ENCODE measurements around the gene FLNA. TPM values are rescaled to one million over a fixed set of nuclear protein-coding genes. Genes with fewer than 3 reads are reported as not detected.

FLNA gene
- total RNA-seq, 1 experiment from 2014 or later = 1,563 TPM

DNA sequence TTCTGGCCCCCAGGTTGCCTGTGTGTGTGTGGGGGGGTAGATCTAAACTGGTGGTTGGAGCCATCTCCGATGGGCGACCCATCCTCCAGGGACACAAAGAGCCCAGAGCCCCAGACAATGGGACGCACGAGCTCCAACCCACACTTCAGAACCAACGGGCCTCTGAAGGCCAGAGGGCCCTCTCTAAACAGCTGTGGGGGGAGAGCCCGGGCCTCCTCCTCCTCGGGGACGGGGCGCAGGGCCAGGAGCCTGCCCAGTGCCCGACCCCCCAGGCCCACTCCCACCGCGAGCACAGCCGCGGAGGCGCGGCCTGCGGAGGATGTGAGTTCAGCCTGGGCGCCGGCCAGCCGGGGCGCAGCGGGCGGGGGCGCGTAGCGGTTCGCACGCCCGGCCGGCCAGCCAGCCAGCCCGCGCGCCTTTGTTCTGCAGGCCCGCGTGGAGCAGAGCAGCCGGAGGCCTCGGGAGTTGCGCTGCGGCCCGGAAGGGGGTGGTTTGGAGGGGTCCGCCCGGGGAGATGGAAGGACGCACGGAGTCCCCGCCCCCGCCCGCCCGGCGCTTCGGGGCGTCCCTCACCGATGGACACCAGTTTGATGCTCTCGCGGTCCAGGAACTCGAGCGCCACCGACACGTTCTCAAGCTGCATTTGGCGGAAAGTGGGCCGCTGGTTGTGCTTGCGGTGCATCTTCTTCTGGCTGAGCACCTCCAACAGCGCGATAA, 4.0 kb downstream of the FLNA start:
- H3K9me3 ChIP-seq = no peaks in the 10 kb centered on the region
- H3K36me3 ChIP-seq = peaks cover 47% of the 10 kb centered on the region
- DNase-seq = peak; percentile 59
- peak overlapping the region; percentile 81 for H3K4me3 ChIP-seq
- H3K27me3 ChIP-seq = no peaks in the 10 kb centered on the region

DNA sequence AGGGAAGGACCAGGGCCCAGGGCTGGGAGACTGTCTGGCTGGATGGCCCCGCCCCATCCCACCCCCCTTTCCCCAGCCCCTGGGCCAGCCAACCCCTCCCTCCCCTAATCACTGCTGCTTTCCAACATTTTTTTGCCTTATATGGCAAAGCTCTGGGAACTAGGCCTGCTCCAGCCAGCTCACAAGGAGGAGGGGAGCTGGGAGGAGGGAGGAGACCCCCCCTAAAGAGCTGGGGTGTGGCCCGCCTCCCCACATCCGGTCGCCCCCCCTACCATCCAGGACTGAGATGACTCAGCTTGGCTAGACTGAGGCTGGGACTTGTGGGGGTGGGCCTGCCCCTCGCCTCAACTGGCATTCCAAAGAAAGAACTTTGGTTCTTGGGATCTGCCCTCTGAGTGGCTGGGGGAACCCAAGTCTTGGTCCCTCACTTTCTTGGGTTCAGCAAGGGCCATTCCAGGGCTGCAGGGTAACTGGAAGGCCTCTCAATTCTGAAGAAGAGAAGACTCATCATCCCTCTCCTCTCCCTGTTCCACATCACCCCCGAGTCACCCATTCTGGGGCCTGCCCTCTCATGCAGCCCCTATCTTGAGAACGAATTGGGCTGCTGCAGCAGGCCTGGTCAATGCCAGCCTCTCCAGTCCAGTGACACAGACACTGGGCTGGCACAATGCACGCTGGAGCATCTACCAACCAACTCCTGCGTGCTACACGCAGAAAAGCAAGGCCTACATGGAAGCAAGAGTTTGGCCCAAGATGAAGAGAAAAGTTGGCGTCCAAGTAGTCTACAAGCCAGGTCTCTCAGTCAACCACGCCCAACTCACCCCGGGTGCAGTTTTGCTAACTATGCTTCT, 4.8 kb downstream of the FLNA start:
- no peaks in the 10 kb centered on the region for H3K9me3 ChIP-seq
- peak; percentile 92 for DNase-seq
- H3K36me3 ChIP-seq = peaks cover 55% of the 10 kb centered on the region
- H3K4me3 ChIP-seq = peak overlapping the region; percentile 81
- H3K27me3 ChIP-seq = no peaks in the 10 kb centered on the region

DNA sequence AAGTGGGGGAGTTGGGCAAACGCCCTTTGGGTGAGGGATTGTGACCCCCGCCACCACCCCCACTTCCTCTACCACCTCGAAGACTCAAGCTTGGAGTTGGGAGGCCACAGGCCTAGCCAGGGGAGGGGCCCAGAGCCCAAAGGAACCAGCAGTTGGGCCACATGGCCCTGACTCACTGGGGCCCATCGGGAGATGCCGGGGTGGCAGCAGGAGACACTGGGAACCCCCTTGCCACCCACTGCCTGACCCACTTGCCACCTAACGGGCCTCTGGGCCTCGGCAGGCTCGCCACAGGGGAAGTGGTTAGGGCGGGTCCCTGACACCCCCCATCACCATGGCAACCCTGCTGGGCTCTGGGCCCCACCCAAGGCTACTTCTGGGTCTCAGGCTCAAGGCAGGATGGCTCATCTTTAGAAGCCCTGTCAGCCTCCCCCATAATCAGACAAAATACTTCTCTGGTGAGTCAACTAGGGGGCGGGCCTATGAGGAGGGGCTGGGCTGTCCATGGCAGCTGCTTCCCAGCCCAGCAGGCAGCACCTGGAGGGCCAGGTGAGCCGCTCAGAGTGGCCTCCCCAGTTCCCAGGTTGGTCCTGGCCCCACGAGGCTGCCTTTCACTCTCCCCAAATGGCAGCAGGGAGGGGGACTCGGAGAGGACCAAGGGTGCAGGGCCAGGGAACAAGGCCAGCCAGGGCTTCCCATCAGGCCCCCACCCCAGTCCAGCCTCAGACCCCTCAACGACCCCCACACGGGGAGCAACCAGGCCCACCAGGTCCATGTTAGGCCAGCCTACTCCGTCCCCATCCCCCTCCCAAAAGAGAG, 5.6 kb downstream of the FLNA start:
- peak overlapping the region; percentile 81 for H3K4me3 ChIP-seq
- H3K9me3 ChIP-seq = no peaks in the 10 kb centered on the region
- H3K27me3 ChIP-seq = no peaks in the 10 kb centered on the region
- DNase-seq = peak; percentile 91
- peaks cover 63% of the 10 kb centered on the region for H3K36me3 ChIP-seq

DNA sequence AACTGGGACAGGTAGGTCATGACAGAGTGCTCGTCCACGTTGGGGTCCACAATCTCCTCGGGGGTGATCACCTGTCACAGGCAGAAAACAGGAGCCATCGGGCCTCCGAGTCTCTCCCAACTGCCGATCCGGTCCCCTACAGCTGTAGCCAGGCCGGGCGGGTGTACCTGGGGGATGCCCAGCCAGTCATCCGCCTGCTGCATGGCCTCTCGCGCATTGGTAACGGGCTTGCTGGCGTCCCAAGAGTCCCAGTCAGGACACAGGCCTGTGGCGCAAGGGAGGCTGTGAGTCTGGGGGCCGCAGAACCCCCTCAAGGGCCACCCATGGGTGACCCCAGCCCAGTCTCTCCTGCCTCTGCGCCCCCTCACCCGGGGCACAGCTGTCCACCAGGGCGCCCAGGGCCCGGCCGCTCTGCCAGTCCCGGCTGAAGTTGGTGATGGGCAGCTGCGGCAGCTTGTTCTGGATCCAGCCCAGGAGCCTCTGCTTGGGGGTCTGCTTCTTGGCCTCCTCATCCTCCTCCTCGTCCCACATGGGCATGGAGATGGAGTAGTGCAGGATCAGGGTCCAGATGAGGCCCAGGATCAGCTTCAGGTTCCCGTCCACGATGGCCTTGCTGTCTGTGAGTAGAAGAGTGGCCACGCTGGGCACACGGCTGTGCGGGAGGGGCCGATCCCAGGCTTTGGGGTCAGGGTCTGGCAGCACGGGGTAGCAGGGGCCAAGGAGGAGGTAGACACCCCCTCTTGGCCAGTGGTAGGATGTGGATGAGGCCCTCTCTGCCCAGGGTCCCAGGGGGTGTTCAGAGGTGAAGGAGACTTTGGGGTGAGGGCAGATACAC, 6.7 kb downstream of the FLNA start:
- no peak for DNase-seq
- peak overlapping the region; percentile 81 for H3K4me3 ChIP-seq
- no peaks in the 10 kb centered on the region for H3K27me3 ChIP-seq
- H3K9me3 ChIP-seq = no peaks in the 10 kb centered on the region
- H3K36me3 ChIP-seq = peaks cover 71% of the 10 kb centered on the region

DNA sequence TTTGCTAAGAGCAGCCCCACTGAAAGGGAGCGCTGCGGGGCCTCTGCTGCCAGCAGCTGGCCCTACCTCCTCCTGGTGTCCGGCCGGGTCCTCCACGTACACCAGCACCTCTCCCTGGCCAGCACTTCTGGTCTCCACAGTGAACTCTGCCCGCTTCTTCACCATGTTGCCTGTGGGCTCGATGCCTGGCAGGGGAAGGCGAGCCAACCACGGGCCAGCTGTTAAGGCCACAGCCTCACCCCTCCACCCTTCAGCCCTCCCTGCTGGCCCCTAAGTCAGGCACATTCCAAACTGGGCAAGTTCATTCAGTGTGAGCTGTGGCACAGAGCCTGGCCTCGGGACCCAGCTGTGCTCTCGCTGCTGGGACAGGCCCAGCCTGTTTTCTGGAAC, 7.8 kb downstream of the FLNA start:
- no peaks in the 10 kb centered on the region for H3K9me3 ChIP-seq
- no peak overlapping the region for H3K4me3 ChIP-seq
- no peaks in the 10 kb centered on the region for H3K27me3 ChIP-seq
- DNase-seq = peak; percentile 38
- peaks cover 81% of the 10 kb centered on the region for H3K36me3 ChIP-seq

DNA sequence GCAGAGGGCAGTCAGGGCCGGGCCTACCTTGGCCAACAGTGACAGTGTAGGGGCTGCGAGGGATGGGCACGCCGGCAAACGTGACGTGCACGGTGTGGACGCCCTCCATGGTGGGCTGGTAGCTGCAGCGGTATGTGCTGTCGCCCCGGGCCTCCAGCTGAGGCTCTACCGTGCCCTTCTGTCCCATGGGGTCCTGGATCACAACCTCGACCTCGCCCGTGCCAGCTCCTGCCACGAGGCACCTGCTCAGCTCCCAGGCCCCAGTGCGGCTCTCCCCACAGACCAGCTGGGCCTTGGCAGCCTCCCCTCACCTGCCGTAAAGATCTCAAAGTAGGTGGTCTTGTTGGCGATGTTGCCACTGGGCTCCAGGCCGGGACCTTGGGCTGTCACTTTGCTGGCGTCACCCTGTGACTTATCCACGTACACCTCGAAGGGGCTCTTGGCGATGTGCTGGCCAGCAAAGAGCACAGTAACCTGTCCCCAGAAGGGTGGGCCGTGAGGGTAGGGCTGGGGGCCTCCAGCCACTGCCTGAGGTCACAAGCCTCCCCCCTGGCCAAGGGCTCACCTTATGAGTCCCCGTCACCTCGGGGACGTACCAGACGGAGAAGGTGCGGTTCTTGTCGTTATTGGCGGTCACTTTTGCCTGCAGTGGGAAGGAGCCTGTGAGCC, 8.3 kb downstream of the FLNA start:
- no peak overlapping the region for H3K4me3 ChIP-seq
- H3K36me3 ChIP-seq = peaks cover 86% of the 10 kb centered on the region

DNA sequence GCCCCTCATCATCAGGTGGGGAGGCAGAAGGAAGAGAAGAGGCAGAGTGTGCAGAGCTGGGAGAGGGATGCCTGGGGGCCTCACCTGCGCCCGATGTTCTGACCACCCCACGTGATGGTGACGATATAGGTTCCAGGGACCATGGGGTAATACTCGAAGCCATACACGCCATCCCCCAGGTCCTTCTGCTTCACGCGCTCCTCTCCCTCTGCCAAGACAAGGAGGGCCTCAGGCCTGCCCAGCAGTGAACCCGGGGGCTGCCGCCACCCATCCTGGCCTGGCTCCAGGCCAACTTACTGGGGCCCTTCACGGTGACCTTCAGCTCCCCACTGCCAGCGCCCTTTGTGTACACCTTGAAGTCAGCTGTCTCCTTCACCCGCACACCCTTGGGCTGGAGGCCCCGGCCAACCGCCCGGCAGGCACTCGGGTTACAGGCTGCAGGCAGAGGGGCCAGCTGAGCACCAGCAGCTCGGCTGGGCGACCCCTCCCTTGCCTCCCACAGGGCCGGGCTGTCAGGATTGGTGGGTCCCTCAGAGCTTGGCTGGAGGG, 9.3 kb downstream of the FLNA start:
- peaks cover 86% of the 10 kb centered on the region for H3K36me3 ChIP-seq
- no peak for DNase-seq
- no peak overlapping the region for H3K4me3 ChIP-seq
- no peaks in the 10 kb centered on the region for H3K9me3 ChIP-seq
- no peaks in the 10 kb centered on the region for H3K27me3 ChIP-seq

More for the DNA sequence above, 8.3 kb downstream of the FLNA start:
- DNase-seq = no peak
- Histone ChIP-seq H3K27me3 (no peaks in the 10 kb centered on the region), H3K9me3 (no peaks in the 10 kb centered on the region)

DNA sequence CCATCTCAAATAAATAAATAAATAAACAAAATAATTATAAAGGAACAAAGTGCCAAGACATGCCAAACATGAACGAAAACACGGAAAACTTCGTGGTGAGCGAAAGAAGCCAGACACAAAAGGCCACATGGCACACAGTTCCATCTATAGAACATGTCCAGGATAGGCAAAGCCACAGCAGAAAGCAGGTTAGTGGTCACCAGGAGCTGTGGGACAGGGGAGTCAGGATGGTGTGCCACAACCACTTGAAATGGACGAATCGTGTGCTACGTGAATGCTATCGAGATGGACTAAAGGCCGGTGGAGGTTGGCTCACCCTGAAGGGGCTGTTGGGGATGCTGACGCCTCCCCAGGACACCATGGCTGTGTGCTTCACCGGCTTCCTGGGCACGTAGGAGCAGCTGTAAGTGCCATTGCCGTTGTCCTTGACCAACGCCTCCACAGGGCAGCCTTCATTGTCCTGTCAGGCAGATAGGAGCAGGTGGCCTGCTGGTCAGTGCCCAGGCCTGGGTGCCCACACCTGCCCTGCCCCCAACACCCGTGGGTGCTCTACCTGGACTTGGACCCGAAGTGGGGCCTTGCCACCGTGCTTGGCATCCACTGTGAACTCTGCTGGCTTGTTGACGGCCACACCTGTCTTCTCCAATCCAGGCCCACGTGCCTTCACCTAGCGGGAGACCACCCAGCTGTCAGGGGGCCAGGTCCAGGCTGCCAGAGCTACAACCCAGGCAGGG, 10.6 kb downstream of the FLNA start:
- H3K36me3 ChIP-seq = peaks cover 90% of the 10 kb centered on the region
- no peaks in the 10 kb centered on the region for H3K27me3 ChIP-seq
- DNase-seq = no peak
- no peaks in the 10 kb centered on the region for H3K9me3 ChIP-seq
- no peak overlapping the region for H3K4me3 ChIP-seq

DNA sequence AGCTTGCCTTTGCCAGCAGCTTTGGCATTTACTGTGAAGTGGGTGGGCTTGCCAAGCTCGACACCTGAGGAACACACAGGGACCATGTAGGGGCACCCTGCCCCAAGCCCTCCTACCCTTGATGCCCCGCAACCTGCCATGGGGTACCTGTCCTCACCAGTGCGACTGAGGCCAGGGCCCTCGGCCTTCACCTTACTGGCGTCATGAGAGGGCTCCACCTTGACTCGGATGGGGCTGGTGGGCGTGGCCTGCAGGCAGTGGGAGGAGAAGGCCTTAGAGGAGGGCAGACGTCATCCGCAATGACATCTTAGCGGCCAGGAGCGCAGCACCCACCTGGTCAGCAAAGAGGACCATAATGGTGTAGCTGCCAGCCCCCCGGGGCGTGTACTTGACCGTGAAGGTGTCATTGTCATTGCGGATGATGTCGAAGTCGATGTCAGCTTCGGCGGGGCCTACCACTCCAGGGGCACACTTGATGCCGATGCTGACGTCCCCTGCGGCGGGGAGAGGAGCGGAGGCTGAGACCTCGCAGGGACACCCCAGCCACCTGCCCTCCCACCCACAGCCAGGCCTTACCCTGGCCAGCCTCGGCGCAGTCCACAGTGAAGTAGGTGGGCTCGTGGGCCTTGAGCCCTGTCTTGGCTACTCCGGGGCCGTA, 12.2 kb downstream of the FLNA start:
- Histone ChIP-seq H3K4me3 (no peak overlapping the region), H3K36me3 (peaks cover 87% of the 10 kb centered on the region), H3K9me3 (no peaks in the 10 kb centered on the region), H3K27me3 (no peaks in the 10 kb centered on the region)
- no peak for DNase-seq

DNA sequence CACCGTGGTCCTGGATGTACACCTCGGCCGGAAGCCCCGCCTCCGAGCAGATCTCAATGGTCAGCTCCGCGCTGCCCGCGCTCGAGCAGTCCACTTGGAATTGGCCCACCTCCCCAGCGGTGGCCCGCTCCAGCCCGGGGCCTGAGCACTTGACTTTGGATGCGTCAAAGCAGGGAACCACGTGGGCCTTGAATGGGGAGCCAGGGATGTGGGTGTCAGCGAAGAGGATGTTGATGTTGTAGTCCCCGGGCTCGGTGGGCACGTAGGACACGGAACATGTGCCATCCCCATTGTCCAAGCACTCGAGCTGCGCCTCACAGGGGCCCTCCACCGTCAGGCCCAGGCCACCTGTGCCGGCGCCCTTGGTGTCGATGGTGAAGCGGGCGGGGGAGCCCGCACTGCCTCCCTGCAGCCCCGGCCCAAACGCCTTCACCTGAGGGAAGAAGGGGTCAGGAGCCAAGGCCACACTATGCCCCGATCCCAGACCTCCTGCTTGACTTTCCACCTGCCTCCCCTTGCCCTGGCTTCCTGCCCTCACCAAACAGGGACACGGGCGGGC, 14.2 kb downstream of the FLNA start:
- DNase-seq = no peak
- no peaks in the 10 kb centered on the region for H3K9me3 ChIP-seq
- no peaks in the 10 kb centered on the region for H3K27me3 ChIP-seq
- no peak overlapping the region for H3K4me3 ChIP-seq
- H3K36me3 ChIP-seq = peaks cover 76% of the 10 kb centered on the region

DNA sequence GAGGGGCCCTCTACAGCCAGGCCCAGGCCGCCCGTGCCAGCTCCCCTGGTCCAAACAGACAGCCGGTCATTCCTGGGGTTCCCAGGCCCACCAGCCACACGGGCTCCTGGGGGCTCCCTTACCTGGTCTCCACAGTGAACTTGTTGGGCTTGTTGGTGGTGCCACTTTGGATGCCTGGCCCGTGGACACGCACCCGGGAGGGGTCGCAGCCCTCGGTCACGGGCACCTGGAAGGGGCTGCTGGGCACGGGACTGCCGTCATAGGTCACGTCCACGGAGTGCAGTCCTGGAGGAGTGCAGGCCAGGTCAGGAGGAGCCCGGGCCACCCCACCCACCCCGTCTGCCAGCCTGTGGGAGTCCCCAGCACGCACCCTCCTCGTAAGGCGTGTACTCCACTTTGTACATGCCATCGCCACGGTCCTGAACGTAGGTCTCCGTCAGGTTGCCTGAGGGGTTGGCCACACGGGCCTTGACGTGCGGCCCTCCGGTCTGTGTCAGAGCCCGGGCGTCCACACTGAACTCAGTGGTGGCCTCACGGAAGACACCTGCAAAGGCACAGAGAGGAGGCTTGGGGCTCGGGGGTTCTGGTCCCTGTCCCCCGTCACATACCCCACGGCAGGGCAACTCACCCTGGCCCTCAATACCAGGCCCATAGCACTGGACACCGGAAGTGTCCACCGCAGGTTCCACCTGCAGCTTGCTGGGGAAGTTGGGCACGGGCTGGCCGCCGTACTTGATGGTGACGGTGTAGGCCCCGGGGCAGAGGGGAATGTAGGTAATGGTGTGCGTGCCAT, 14.9 kb downstream of the FLNA start:
- DNase-seq = no peak
- no peaks in the 10 kb centered on the region for H3K27me3 ChIP-seq
- no peaks in the 10 kb centered on the region for H3K9me3 ChIP-seq
- peaks cover 69% of the 10 kb centered on the region for H3K36me3 ChIP-seq
- no peak overlapping the region for H3K4me3 ChIP-seq

DNA sequence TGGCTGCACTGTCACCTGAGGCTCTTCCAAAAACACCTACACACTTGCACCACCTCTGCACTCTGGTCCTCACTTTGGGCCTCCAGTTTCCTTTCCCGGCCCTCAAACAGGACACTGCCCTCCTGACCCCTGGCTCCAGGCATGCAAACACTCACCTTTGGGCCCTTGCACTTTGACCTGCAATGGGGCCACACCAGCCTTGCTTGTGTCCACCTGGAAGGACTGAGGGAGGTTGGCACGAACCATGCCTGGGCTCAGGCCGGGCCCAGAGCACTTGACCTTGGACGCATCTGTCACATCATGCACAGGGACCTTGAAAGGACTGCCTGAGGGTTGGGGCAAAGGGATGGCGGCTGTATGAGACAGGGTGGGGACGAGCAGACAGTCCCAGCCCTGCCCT, 15.6 kb downstream of the FLNA start:
- Histone ChIP-seq H3K4me3 (no peak overlapping the region), H3K27me3 (no peaks in the 10 kb centered on the region), H3K36me3 (peaks cover 68% of the 10 kb centered on the region), H3K9me3 (no peaks in the 10 kb centered on the region)
- DNase-seq = no peak

DNA sequence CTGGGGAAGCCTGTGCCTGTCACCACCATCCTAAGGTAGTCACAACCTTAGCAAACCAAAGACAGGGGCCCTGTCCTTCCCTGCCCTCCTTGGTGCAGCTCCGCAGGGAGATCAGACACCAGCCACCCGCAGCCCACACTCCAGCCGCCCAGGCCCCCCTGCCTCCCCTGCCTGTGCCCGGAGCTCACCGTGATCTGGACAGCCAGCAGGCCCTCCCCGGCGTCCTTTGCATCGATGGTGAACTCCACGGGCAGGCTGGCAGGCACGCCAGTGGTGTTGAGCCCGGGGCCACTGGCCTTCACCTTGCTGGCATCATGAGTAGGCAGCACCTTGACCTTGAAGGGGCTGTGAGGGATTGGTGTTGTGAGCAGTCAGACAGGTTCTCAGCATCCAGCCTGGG, 16.4 kb downstream of the FLNA start:
- no peak for DNase-seq
- Histone ChIP-seq H3K9me3 (no peaks in the 10 kb centered on the region), H3K27me3 (no peaks in the 10 kb centered on the region), H3K36me3 (peaks cover 72% of the 10 kb centered on the region), H3K4me3 (no peak overlapping the region)

DNA sequence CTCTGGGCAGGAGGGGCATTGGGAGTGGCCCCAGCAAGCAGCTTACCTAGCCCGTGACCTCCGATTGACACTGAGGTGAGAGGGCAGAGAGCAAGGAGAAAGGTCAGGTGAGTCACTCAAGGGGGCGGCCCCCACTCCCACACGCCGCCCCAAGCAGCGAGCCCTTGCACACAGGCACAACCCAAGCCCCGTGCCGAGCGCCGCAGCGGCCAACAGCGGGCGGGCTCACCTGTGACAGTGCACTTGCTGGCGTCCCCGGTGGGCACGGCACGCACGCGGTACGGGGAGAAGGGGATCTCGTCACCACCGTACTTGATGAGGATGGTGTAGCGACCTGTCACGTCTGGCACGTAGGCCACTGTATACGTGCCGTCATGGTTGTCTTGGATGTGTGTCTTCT, 17.2 kb downstream of the FLNA start:
- Histone ChIP-seq H3K36me3 (peaks cover 68% of the 10 kb centered on the region), H3K27me3 (no peaks in the 10 kb centered on the region), H3K9me3 (no peaks in the 10 kb centered on the region), H3K4me3 (no peak overlapping the region)
- DNase-seq = no peak
